H1 (cell line): ENCODE data around the gene RAI14. TPM values are rescaled to one million over a fixed set of nuclear protein-coding genes. Genes with fewer than 3 reads are reported as not detected.

ENCODE experiments used
- CTCF ChIA-PET: fragments of 300-600 bp; sonication (Branson Sonifier 250); formaldehyde crosslinking; loops from one replicate; lab custom pipeline; 2021; ENCODE audit not compliant: partially characterized antibody; lab: Charles Lee
- POLR2A ChIA-PET: fragments of 300-600 bp; sonication (Branson Sonifier 250); formaldehyde crosslinking; loops from one replicate; lab custom pipeline; 2021; ENCODE audit warnings: inconsistent platforms; ENCODE audit not compliant: partially characterized antibody; lab: Charles Lee
- DNase-seq, 2 experiments: peaks; one replicate each; pipeline versions ENCODE4 v3.0.0 to v3.0.0-alpha.2; 2010 to 2022; ENCODE audit warnings: low spot score in 2 of 2, low read depth in 1 of 2, mixed read lengths in 1 of 2
- FAIRE-seq: peaks from 2 replicates; lab custom pipeline; 2011; peaks lifted over from hg19 to GRCh38; lab: Jason Lieb, UNC
- H2AFZ ChIP-seq: 2 replicates; pipeline ENCODE4 v1.8.1; 2012; ENCODE audit warnings: low read length, inconsistent platforms
- H2AK5ac ChIP-seq: 2 replicates; pipeline ENCODE4 v1.6.1; 2013; ENCODE audit warnings: low read depth, low read length
- H2BK120ac ChIP-seq: replicated peaks from 2 replicates; pipeline ENCODE3; 2013; ENCODE audit warnings: low read depth, low read length, inconsistent platforms
- H2BK12ac ChIP-seq: 2 replicates; pipeline ENCODE4 v1.6.1; 2013; ENCODE audit warnings: low read depth, low read length
- H2BK15ac ChIP-seq: 2 replicates; pipeline ENCODE4 v1.6.1; 2013; ENCODE audit warnings: low read length
- H2BK20ac ChIP-seq: 2 replicates; pipeline ENCODE4 v1.6.1; 2013; ENCODE audit warnings: low read length
- H2BK5ac ChIP-seq: 2 replicates; pipeline ENCODE4 v1.6.1; 2013; ENCODE audit warnings: low read depth, low read length
- H3K14ac ChIP-seq: 2 replicates; pipeline ENCODE4 v1.6.1; 2013; ENCODE audit warnings: inconsistent platforms; ENCODE audit not compliant: insufficient read length
- H3K18ac ChIP-seq: 2 replicates; pipeline ENCODE4 v1.6.1; 2013; ENCODE audit warnings: low read length; ENCODE audit errors: extremely low read depth
- H3K23ac ChIP-seq: 2 replicates; pipeline ENCODE4 v1.6.1; 2013; ENCODE audit warnings: inconsistent platforms; ENCODE audit not compliant: insufficient read length
- H3K23me2 ChIP-seq: 2 replicates; pipeline ENCODE4 v1.6.1; 2013; ENCODE audit warnings: low read depth, low read length
- H3K27ac ChIP-seq: 2 replicates; pipeline ENCODE4 v1.6.1; 2011; ENCODE audit warnings: low read depth, low read length, inconsistent platforms
- H3K27me3 ChIP-seq, 4 experiments: replicated peaks in 1 of 4; 1 replicate in 1 of 4; 2 replicates in 3 of 4; pipeline versions ENCODE4 v1.6.1 to v1.8.1; 2011 to 2013; ENCODE audit warnings: low read length in 3 of 4, mild to moderate bottlenecking in 3 of 4, inconsistent platforms in 2 of 4, mixed read lengths in 2 of 4, moderate library complexity in 1 of 4; ENCODE audit not compliant: control insufficient read depth in 3 of 4, insufficient read depth in 3 of 4; ENCODE audit errors: extremely low read depth in 1 of 4
- H3K36me3 ChIP-seq, 4 experiments: 2 replicates each; pipeline versions ENCODE4 v1.6.1 to v1.8.1; 2011 to 2013; ENCODE audit warnings: mild to moderate bottlenecking in 4 of 4, low read length in 3 of 4, moderate library complexity in 2 of 4, control low read depth in 1 of 4, inconsistent platforms in 1 of 4; ENCODE audit not compliant: insufficient read depth in 4 of 4, control insufficient read depth in 2 of 4
- H3K4ac ChIP-seq: replicated peaks from 2 replicates; pipeline ENCODE3; 2013; ENCODE audit warnings: low read length, low read depth, mixed read lengths, inconsistent platforms; ENCODE audit not compliant: insufficient read length
- H3K4me1 ChIP-seq, 4 experiments: replicated peaks in 1 of 4; 1 replicate in 1 of 4; 2 replicates in 3 of 4; pipeline versions ENCODE4 v1.6.1 to v1.8.1; 2011 to 2013; ENCODE audit warnings: low read length in 3 of 4, inconsistent platforms in 2 of 4, mixed read lengths in 1 of 4; ENCODE audit not compliant: insufficient read depth in 4 of 4, control insufficient read depth in 3 of 4
- H3K4me2 ChIP-seq, 2 experiments: 2 replicates each; pipeline versions ENCODE4 v1.6.1 to v1.8.1; 2011 to 2013; ENCODE audit warnings: low read depth in 2 of 2, low read length in 2 of 2, control low read depth in 1 of 2, inconsistent platforms in 1 of 2, mild to moderate bottlenecking in 1 of 2; ENCODE audit not compliant: insufficient read depth in 1 of 2
- H3K4me3 ChIP-seq, 4 experiments: fragments of 200-600, 300-600 bp in 1 of 4; sonication (generic), shearing (Covaris generic), sonication (Bioruptor Twin) in 1 of 4; 2 replicates each; pipeline versions ENCODE4 v1.5.1 to v1.8.1; 2011 to 2016; ENCODE audit warnings: low read length in 4 of 4, low read depth in 3 of 4, control low read depth in 2 of 4, inconsistent platforms in 2 of 4, mild to moderate bottlenecking in 2 of 4, mixed read lengths in 1 of 4, moderate library complexity in 1 of 4; ENCODE audit not compliant: insufficient read depth in 2 of 4; ENCODE audit errors: extremely low read depth in 1 of 4
- H3K56ac ChIP-seq: replicated peaks from 2 replicates; pipeline ENCODE3; 2013; ENCODE audit warnings: low read depth, mild to moderate bottlenecking, mixed read lengths, low read length, inconsistent platforms; ENCODE audit not compliant: insufficient read length
- H3K79me1 ChIP-seq: 2 replicates; pipeline ENCODE4 v1.6.1; 2013; ENCODE audit warnings: low read depth, low read length, control low read depth
- H3K79me2 ChIP-seq, 2 experiments: 2 replicates each; pipeline versions ENCODE4 v1.6.1 to v1.8.1; 2012 to 2013; ENCODE audit warnings: low read length in 2 of 2, mild to moderate bottlenecking in 2 of 2, inconsistent platforms in 1 of 2; ENCODE audit not compliant: insufficient read depth in 2 of 2, control insufficient read depth in 1 of 2
- H3K9ac ChIP-seq, 4 experiments: replicated peaks in 1 of 4; 1 replicate in 1 of 4; 2 replicates in 3 of 4; pipeline versions ENCODE4 v1.6.1 to v1.8.1; 2011 to 2013; ENCODE audit warnings: low read depth in 3 of 4, low read length in 3 of 4, control low read depth in 2 of 4, mild to moderate bottlenecking in 2 of 4, moderate library complexity in 2 of 4, inconsistent platforms in 1 of 4; ENCODE audit errors: extremely low read depth in 1 of 4
- H3K9me3 ChIP-seq, 2 experiments: 2 replicates each; pipeline versions ENCODE4 v1.6.1 to v1.8.1; 2012 to 2013; ENCODE audit warnings: mild to moderate bottlenecking in 2 of 2, moderate library complexity in 2 of 2, control low read depth in 1 of 2, inconsistent platforms in 1 of 2, low read depth in 1 of 2, low read length in 1 of 2, mixed read lengths in 1 of 2; ENCODE audit not compliant: insufficient read depth in 2 of 2
- H4K20me1 ChIP-seq, 2 experiments: replicated peaks in 1 of 2; 2 replicates each; pipeline versions ENCODE3 to v1.8.1; 2011 to 2013; ENCODE audit warnings: inconsistent platforms in 2 of 2, low read length in 2 of 2, mild to moderate bottlenecking in 1 of 2; ENCODE audit not compliant: insufficient read depth in 2 of 2, control insufficient read depth in 1 of 2
- H4K5ac ChIP-seq: 2 replicates; pipeline ENCODE4 v1.6.1; 2013; ENCODE audit warnings: low read length, low read depth, mixed read lengths, inconsistent platforms; ENCODE audit not compliant: insufficient read length
- H4K8ac ChIP-seq: 2 replicates; pipeline ENCODE4 v1.8.0; 2013; ENCODE audit warnings: mild to moderate bottlenecking, moderate library complexity, low read length, inconsistent platforms; ENCODE audit not compliant: insufficient read depth; ENCODE audit errors: extremely low read depth
- H4K91ac ChIP-seq: replicated peaks from 2 replicates; pipeline ENCODE3; 2013; ENCODE audit warnings: low read length, mixed read lengths, inconsistent platforms; ENCODE audit not compliant: insufficient read length
- EP300 ChIP-seq, 2 experiments: IDR thresholded peaks; 1 replicate in 1 of 2; 2 replicates in 1 of 2; pipeline ENCODE4 v1.6.1; 2011 to 2012; ENCODE audit warnings: low read depth in 2 of 2, low read length in 2 of 2, mild to moderate bottlenecking in 2 of 2, borderline replicate concordance in 1 of 2, inconsistent platforms in 1 of 2, moderate library complexity in 1 of 2
- RAD21 ChIP-seq, 2 experiments: IDR thresholded peaks in 1 of 2; conservative IDR thresholded peaks in 1 of 2; 2 replicates each; pipeline ENCODE4 v1.6.1; 2011; ENCODE audit warnings: low read depth in 2 of 2, low read length in 2 of 2, improper control_type of control experiment in 1 of 2, inconsistent platforms in 1 of 2, mild to moderate bottlenecking in 1 of 2, moderate library complexity in 1 of 2
- RBBP5 ChIP-seq: IDR thresholded peaks from 2 replicates; pipeline ENCODE4 v1.7.1; 2012; ENCODE audit warnings: low read depth, mild to moderate bottlenecking, inconsistent platforms, low read length, moderate library complexity, borderline replicate concordance
- SP4 ChIP-seq: IDR thresholded peaks from 2 replicates; pipeline ENCODE4 v1.6.1; 2012; ENCODE audit warnings: low read length, inconsistent platforms
- WGBS, 2 experiments: shearing (Covaris generic) in 1 of 2; methylation state at CpG; one replicate each; pipeline versions ENCODE4 v1.1.6 to v1.1.7; 2013 to 2015; ENCODE audit warnings: low lambda C conversion rate in 2 of 2, mixed read lengths in 2 of 2, inconsistent platforms in 1 of 2, low coverage in 1 of 2, missing lambda C conversion rate in 1 of 2; ENCODE audit not compliant: insufficient replicate concordance in 2 of 2, insufficient coverage in 1 of 2, insufficient read length in 1 of 2; ENCODE audit errors: extremely low coverage in 1 of 2, missing lambda C conversion rate in 1 of 2; 5-methylcytosine and 5-hydroxymethylcytosine counted together
- polyA plus RNA-seq, 7 experiments: library from polyadenylated mRNA; depleted of rRNA in 3 of 7; stranded (reverse) in 5 of 7; unstranded in 2 of 7; fragments of >200 nt in 5 of 7; fragments of 200-250 nt in 2 of 7; gene quantifications; 1 replicate in 5 of 7; 2 replicates in 1 of 7; 4 replicates in 1 of 7; pipeline versions ENCODE4 v1.2.1 to v1.2.3, GENCODE V29; 2011 to 2013; ENCODE audit warnings: missing spikeins in 2 of 7, mixed read lengths in 2 of 7
- total RNA-seq: library from RNA; stranded (reverse); fragmentation: NEBNext Ultra II Directional; extraction: Animal tissue kit (Norgen Biotek cat#: 25700); gene quantifications from 2 replicates; pipeline ENCODE4 v1.2.1, GENCODE V29; 2021
- TF ChIP-seq, protein P1 (sequence below): IDR thresholded peaks from 2 replicates; pipeline ENCODE4 v1.6.1; 2012; ENCODE audit warnings: inconsistent platforms
- TF ChIP-seq, protein P2 (sequence below), 3 experiments: IDR thresholded peaks; 1 replicate in 2 of 3; 2 replicates in 1 of 3; pipeline versions ENCODE4 v1.5.1 to v1.6.1; 2011; ENCODE audit warnings: low read length in 3 of 3, mild to moderate bottlenecking in 3 of 3, inconsistent platforms in 2 of 3, low read depth in 1 of 3, moderate library complexity in 1 of 3; ENCODE audit not compliant: insufficient read depth in 1 of 3; ENCODE audit errors: control extremely low read depth in 1 of 3

Gene RAI14
- total and polyA plus RNA-seq, 2 of the 8 experiments (the other 6 are each of a cell fraction or from before 2014, with no cell fraction given) = 48.4 to 210 TPM

DNA sequence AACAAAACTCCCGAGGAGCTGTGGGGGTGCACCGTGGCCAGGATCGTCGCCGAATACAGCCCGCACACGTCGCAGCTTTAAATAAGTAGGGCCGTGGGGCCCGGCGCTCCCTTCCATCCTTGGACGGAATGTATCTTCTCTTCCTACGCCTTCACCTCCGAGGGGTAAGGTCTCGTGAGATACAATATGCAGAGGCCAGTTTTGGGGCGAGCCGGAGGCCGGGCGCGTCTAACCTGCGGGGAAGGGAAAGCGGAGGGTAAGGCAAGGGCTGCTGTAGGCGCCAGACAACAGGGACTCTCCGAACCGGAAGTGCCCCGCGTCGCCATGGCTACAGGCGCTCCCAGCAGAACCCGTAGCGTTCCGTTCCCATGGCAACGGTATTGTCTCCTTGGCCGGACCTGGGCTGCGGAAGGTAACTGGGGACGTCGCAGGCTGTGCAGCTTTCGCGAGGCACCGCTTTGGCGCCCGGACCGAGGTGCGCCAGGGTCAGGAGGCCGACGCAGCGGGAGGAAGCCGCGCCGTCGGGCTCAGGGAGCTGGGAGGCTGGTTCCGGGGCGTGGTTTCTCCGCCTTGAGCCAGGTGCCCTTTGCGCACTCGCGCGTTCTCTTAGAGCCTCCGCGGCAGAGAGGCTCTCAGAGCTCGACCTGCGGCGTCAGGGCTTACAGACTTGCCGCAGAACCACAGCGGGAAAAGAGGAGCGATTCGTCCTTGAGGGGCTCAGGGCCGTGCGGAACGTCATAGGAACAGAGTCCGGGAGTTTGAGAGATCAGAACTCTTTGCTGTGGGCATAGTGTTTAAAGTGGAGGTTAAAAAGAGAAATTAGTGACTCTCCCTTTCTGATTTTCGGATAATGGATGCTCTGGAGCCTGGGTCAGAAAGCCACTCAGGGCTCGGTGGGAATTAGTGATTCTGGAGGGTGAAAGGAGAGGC lies 182.9 kb downstream of the RAI14 start, which contains the start of gene TTC23L:
Gene TTC23L (plus strand): TSS at position 380 of the 930 bp plus-strand sequence. CDS start 1,508 bp downstream, outside the sequence.
- POLR2A ChIA-PET = interaction anchor here (0.9 to 2.3 kb wide), 13 partner anchors 13 to 364 kb away, joined by 3 to 8 read pairs (median 3); partner anchors contain the start of genes BRIX1, RAD1 and RAI14
- FAIRE-seq = no peak
- H3K27ac ChIP-seq = peak within 1 kb of the TSS; percentile 43
- H3K18ac ChIP-seq = peak within 1 kb of the TSS; percentile 52; the same call in 1 of the 2 replicates
- peak within 1 kb of the TSS; percentile 31 for H2BK120ac ChIP-seq
- H3K36me3 ChIP-seq = 0 out of 8 replicates have a peak, but pooled peaks cover 0 to 4% (median 0%) of the 10 kb centered on the region in 4 experiments
- peak; percentile 90 to 93 for DNase-seq
- peaks cover 2 to 7% of the 10 kb centered on the region in 2 experiments; a peak in 3 of 4 replicates for H3K9me3 ChIP-seq
- no peak within 1 kb of the TSS for H2BK15ac ChIP-seq
- no peak within 1 kb of the TSS for H2BK20ac ChIP-seq
- no peak within 1 kb of the TSS for H3K23ac ChIP-seq
- H2AFZ ChIP-seq = peak within 1 kb of the TSS; percentile 96
- peak within 1 kb of the TSS; percentile 54; the same call in 1 of the 2 replicates for H4K8ac ChIP-seq
- peak within 1 kb of the TSS; percentile 86 for H4K5ac ChIP-seq
- no peaks in the 10 kb centered on the region for H3K79me1 ChIP-seq
- H3K4me1 ChIP-seq = no peaks in the 10 kb centered on the region; a peak in 1 of 7 replicates
- H3K56ac ChIP-seq = peak within 1 kb of the TSS; percentile 56
- H3K79me2 ChIP-seq = no peaks in the 10 kb centered on the region
- no peaks in the 10 kb centered on the region for H3K23me2 ChIP-seq
- CTCF ChIA-PET = interaction anchor here (0.9 to 2.3 kb wide), 3 partner anchors 25 to 364 kb away, joined by 3 to 9 read pairs (median 5); no protein-coding TSS in a partner anchor
- H2AK5ac ChIP-seq = no peak within 1 kb of the TSS
- no peaks in the 10 kb centered on the region; a peak in 1 of 7 replicates for H3K27me3 ChIP-seq
- no peak within 1 kb of the TSS for H2BK12ac ChIP-seq
- peak within 1 kb of the TSS; percentile 58 to 75 for H3K4me2 ChIP-seq
- no peak within 1 kb of the TSS for H3K14ac ChIP-seq
- H3K4ac ChIP-seq = peak within 1 kb of the TSS; percentile 75
- WGBS, 2 experiments = 2% methylated on average over 71 of the region's 73 CpGs; no CpG with 5 or more reads in 1 of the 2 experiments
- no peaks in the 10 kb centered on the region for H4K20me1 ChIP-seq
- peak within 1 kb of the TSS; percentile 72 for H4K91ac ChIP-seq
- peak within 1 kb of the TSS in 3 of 4 experiments; percentile 39 to 77 (median 73); a peak in 6 of 7 replicates for H3K9ac ChIP-seq
- H3K4me3 ChIP-seq = peak within 1 kb of the TSS; percentile 52 to 75 (median 68)
- H2BK5ac ChIP-seq = peak within 1 kb of the TSS; percentile 68; the same call in 1 of the 2 replicates
- peak in 1 of 2 experiments; percentile 82; a peak in 1 of 3 replicates for TF ChIP-seq EP300 (IDR thresholded peaks at IDR 0.05; ENCODE audit: borderline replicate concordance in 1 of 2, low read depth in 2 of 2, low read length in 2 of 2)
- TF ChIP-seq, protein P1, sequence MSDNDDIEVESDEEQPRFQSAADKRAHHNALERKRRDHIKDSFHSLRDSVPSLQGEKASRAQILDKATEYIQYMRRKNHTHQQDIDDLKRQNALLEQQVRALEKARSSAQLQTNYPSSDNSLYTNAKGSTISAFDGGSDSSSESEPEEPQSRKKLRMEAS = peak; percentile 89
- TF ChIP-seq, protein P2, sequence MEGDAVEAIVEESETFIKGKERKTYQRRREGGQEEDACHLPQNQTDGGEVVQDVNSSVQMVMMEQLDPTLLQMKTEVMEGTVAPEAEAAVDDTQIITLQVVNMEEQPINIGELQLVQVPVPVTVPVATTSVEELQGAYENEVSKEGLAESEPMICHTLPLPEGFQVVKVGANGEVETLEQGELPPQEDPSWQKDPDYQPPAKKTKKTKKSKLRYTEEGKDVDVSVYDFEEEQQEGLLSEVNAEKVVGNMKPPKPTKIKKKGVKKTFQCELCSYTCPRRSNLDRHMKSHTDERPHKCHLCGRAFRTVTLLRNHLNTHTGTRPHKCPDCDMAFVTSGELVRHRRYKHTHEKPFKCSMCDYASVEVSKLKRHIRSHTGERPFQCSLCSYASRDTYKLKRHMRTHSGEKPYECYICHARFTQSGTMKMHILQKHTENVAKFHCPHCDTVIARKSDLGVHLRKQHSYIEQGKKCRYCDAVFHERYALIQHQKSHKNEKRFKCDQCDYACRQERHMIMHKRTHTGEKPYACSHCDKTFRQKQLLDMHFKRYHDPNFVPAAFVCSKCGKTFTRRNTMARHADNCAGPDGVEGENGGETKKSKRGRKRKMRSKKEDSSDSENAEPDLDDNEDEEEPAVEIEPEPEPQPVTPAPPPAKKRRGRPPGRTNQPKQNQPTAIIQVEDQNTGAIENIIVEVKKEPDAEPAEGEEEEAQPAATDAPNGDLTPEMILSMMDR (IDR thresholded peaks at IDR 0.05; ENCODE audit: control extremely low read depth in 1 of 3, insufficient read depth in 1 of 3, low read depth in 1 of 3, low read length in 3 of 3) = no peak; a peak in 1 of 4 replicates
- TF ChIP-seq RBBP5 = peak; percentile 97
- TF ChIP-seq SP4 = no peak
- peak in 1 of 2 experiments; percentile 20; a peak in 1 of 4 replicates for TF ChIP-seq RAD21 (IDR thresholded peaks at IDR 0.05 in 1 of 2, conservative IDR thresholded peaks at IDR 0.05 in 1 of 2; ENCODE audit: low read depth in 2 of 2, low read length in 2 of 2)
